Measurements from ENCODE around the gene C5orf46. TPM values are rescaled to one million over a fixed set of nuclear protein-coding genes. Genes with fewer than 3 reads are reported as not detected.
"Not testable (repeated sequence)": the region's sequence is repeated elsewhere in the genome, so short reads cannot be mapped to it uniquely, and the experiment has no call there.

Gene C5orf46
- total and polyA plus RNA-seq, 2 of the 4 experiments (the other 2 are of a cell fraction), result 1.3 TPM; not detected in 1

- H2BK120ac ChIP-seq (ENCODE audit: low read depth, low read length); H2AFZ ChIP-seq (replicated peaks; ENCODE audit: low read length, poor library complexity); H3K18ac ChIP-seq (ENCODE audit: low read depth, low read length); H4K5ac ChIP-seq (ENCODE audit: low read depth, low read length); POLR2A ChIA-PET (ENCODE audit: unreplicated experiment); H4K91ac ChIP-seq (ENCODE audit: insufficient read depth, low read depth, low read length); H2AK5ac ChIP-seq (ENCODE audit: low read depth, low read length); H2BK20ac ChIP-seq (ENCODE audit: low read depth, low read length); CTCF ChIA-PET; H3K27me3 ChIP-seq (ENCODE audit: control insufficient read depth, insufficient read depth, low read length); dilution Hi-C loops (cut with HindIII; ENCODE audit: low sequenced_read_pairs, unreplicated experiment); H3K4me3 ChIP-seq (ENCODE audit: insufficient read depth, low read depth, low read length); H3K36me3 ChIP-seq (ENCODE audit: control insufficient read depth, insufficient read depth, low read length); H3K9me1 ChIP-seq (ENCODE audit: insufficient read depth, low read length); DNase-seq; H2AK9ac ChIP-seq (replicated peaks; ENCODE audit: low read depth, low read length, poor library complexity); intact Hi-C loops (cut with micrococcal nuclease); H3K9ac ChIP-seq (ENCODE audit: low read depth, low read length); H3K14ac ChIP-seq (replicated peaks; ENCODE audit: low read depth, low read length); H3K4me1 ChIP-seq (ENCODE audit: control insufficient read depth, insufficient read depth, low read length); H3K27ac ChIP-seq (ENCODE audit: insufficient read depth, low read length); H3K4ac ChIP-seq (ENCODE audit: low read depth, low read length); H3K4me2 ChIP-seq (ENCODE audit: low read depth, low read length); H3K56ac ChIP-seq (ENCODE audit: extremely low read depth, insufficient read depth, low read length); H3K79me1 ChIP-seq (ENCODE audit: low read depth in 1 of 2, low read length in 2 of 2); in situ Hi-C loops (cut with MboI; ENCODE audit: low sequenced_read_pairs); H2BK5ac ChIP-seq (ENCODE audit: low read depth, low read length, poor library complexity, severe bottlenecking); BruUV-seq (replicated peaks); H3K23ac ChIP-seq (ENCODE audit: low read depth, low read length); H3K9me3 ChIP-seq (ENCODE audit: control insufficient read depth, insufficient read depth, low read length); H4K8ac ChIP-seq (ENCODE audit: low read depth in 2 of 2, low read length in 2 of 2); H4K20me1 ChIP-seq (ENCODE audit: insufficient read depth, low read length); H2BK15ac ChIP-seq (ENCODE audit: low read depth, low read length); ATAC-seq (ENCODE audit: low read depth): not testable (repeated sequence)
- no CpG with 5 or more reads among the region's 8 CpGs for WGBS, 2 experiments (ENCODE audit: extremely low coverage in 2 of 2, insufficient read length in 1 of 2)
These were observed 32.0 kb downstream of the C5orf46 start for GRCh38 chr5:147874118-147874875.

GRCh38 chr5:147872744-147873435, 33.4 kb downstream of the C5orf46 start:
- H4K5ac ChIP-seq (ENCODE audit: low read depth, low read length); H3K4me1 ChIP-seq (ENCODE audit: control insufficient read depth, insufficient read depth, low read length); CTCF ChIA-PET; H3K27me3 ChIP-seq (ENCODE audit: control insufficient read depth, insufficient read depth, low read length); H3K4me2 ChIP-seq (ENCODE audit: low read depth, low read length); ATAC-seq (ENCODE audit: low read depth); BruUV-seq (replicated peaks); H2AFZ ChIP-seq (replicated peaks; ENCODE audit: low read length, poor library complexity); H3K27ac ChIP-seq (ENCODE audit: insufficient read depth, low read length); H2AK9ac ChIP-seq (replicated peaks; ENCODE audit: low read depth, low read length, poor library complexity); H3K23ac ChIP-seq (ENCODE audit: low read depth, low read length); H4K8ac ChIP-seq (ENCODE audit: low read depth in 2 of 2, low read length in 2 of 2); intact Hi-C loops (cut with micrococcal nuclease); H2BK15ac ChIP-seq (ENCODE audit: low read depth, low read length); POLR2A ChIA-PET (ENCODE audit: unreplicated experiment); H3K18ac ChIP-seq (ENCODE audit: low read depth, low read length); H2BK20ac ChIP-seq (ENCODE audit: low read depth, low read length); H3K36me3 ChIP-seq (ENCODE audit: control insufficient read depth, insufficient read depth, low read length); H3K9ac ChIP-seq (ENCODE audit: low read depth, low read length); H2BK5ac ChIP-seq (ENCODE audit: low read depth, low read length, poor library complexity, severe bottlenecking); in situ Hi-C loops (cut with MboI; ENCODE audit: low sequenced_read_pairs); dilution Hi-C loops (cut with HindIII; ENCODE audit: low sequenced_read_pairs, unreplicated experiment); H3K9me1 ChIP-seq (ENCODE audit: insufficient read depth, low read length); H3K9me3 ChIP-seq (ENCODE audit: control insufficient read depth, insufficient read depth, low read length); H3K4ac ChIP-seq (ENCODE audit: low read depth, low read length); H4K91ac ChIP-seq (ENCODE audit: insufficient read depth, low read depth, low read length); H3K79me1 ChIP-seq (ENCODE audit: low read depth in 1 of 2, low read length in 2 of 2); H3K56ac ChIP-seq (ENCODE audit: extremely low read depth, insufficient read depth, low read length); H4K20me1 ChIP-seq (ENCODE audit: insufficient read depth, low read length); H2AK5ac ChIP-seq (ENCODE audit: low read depth, low read length); H3K14ac ChIP-seq (replicated peaks; ENCODE audit: low read depth, low read length); DNase-seq; H3K4me3 ChIP-seq (ENCODE audit: insufficient read depth, low read depth, low read length); H2BK120ac ChIP-seq (ENCODE audit: low read depth, low read length): not testable (repeated sequence)
- 62% methylated on average over 3 of the region's 16 CpGs; no CpG with 5 or more reads in 1 of the 2 experiments for WGBS, 2 experiments (ENCODE audit: extremely low coverage in 2 of 2, insufficient read length in 1 of 2)

Measured in IMR-90 (cell line).